Measurements from ENCODE around the gene CD300A. TPM values are rescaled to one million over a fixed set of nuclear protein-coding genes. Genes with fewer than 3 reads are reported as not detected.

The CD300A gene
- polyA plus RNA-seq, 1 donor (not counting 4 experiments of a cell fraction or from before 2014, with no cell fraction given): 0.07 TPM

GRCh38 chr17:74473294-74473693 is 6.9 kb downstream of the CD300A start:
- H4K20me1 ChIP-seq (ENCODE audit: control insufficient read depth, extremely low read depth, insufficient read depth, low read length): no peaks in the 10 kb centered on the region
- H3K9me3 ChIP-seq (ENCODE audit: control insufficient read depth, low read depth, low read length): no peaks in the 10 kb centered on the region
- no peak for FAIRE-seq
- H3K27ac ChIP-seq (ENCODE audit: control insufficient read depth, insufficient read depth, low read length): no peak overlapping the region
- H3K4me2 ChIP-seq (ENCODE audit: control insufficient read depth, extremely low read depth, insufficient read depth, low read depth, low read length): no peak overlapping the region
- H3K36me3 ChIP-seq (ENCODE audit: control insufficient read depth in 2 of 2, extremely low read depth in 1 of 2, insufficient read depth in 2 of 2, low read length in 2 of 2): no peaks in the 10 kb centered on the region
- dilution Hi-C loops (cut with MboI; ENCODE audit: extremely low pct_ligation_motif_present, low sequenced_read_pairs): no loop called here
- H3K4me1 ChIP-seq (ENCODE audit: control insufficient read depth, extremely low read depth, insufficient read depth, low read length): no peaks in the 10 kb centered on the region
- H3K4me3 ChIP-seq (ENCODE audit: control insufficient read depth in 2 of 3, extremely low read depth in 1 of 3, insufficient read depth in 2 of 3, low read depth in 1 of 3, low read length in 3 of 3): no peak overlapping the region
- no peak overlapping the region for H2AFZ ChIP-seq (ENCODE audit: control insufficient read depth, low read length)
- peaks cover 6% of the 10 kb centered on the region for H3K27me3 ChIP-seq (ENCODE audit: control insufficient read depth, extremely low read depth, insufficient read depth, low read length)
- H3K79me2 ChIP-seq (ENCODE audit: control insufficient read depth, insufficient read depth, low read length): no peaks in the 10 kb centered on the region
- TF ChIP-seq CTCF (optimal IDR thresholded peaks at IDR 0.05 in 1 of 3, IDR thresholded peaks at IDR 0.05 in 1 of 3, conservative IDR thresholded peaks at IDR 0.05 in 1 of 3; ENCODE audit: extremely low read depth in 1 of 3, insufficient read depth in 2 of 3, low read length in 3 of 3) (no peak), EZH2 (IDR thresholded peaks at IDR 0.05; ENCODE audit: low read length) (no peak)
- H3K9ac ChIP-seq (ENCODE audit: control insufficient read depth, extremely low read depth, insufficient read depth, low read length): no peak overlapping the region
- no peaks in the 10 kb centered on the region for H3K9me1 ChIP-seq (ENCODE audit: control insufficient read depth, extremely low read depth, insufficient read depth, low read length)
- DNase-seq (ENCODE audit: low read depth, low spot score): no peak

- Histone ChIP-seq H3K27ac (ENCODE audit: control insufficient read depth, insufficient read depth, low read length) (no peak overlapping the region), H3K36me3 (ENCODE audit: control insufficient read depth in 2 of 2, extremely low read depth in 1 of 2, insufficient read depth in 2 of 2, low read length in 2 of 2) (no peaks in the 10 kb centered on the region), H3K9ac (ENCODE audit: control insufficient read depth, extremely low read depth, insufficient read depth, low read length) (no peak overlapping the region), H3K4me3 (ENCODE audit: control insufficient read depth in 2 of 3, extremely low read depth in 1 of 3, insufficient read depth in 2 of 3, low read depth in 1 of 3, low read length in 3 of 3) (no peak overlapping the region), H3K27me3 (ENCODE audit: control insufficient read depth, extremely low read depth, insufficient read depth, low read length) (peaks cover 10% of the 10 kb centered on the region), H2AFZ (ENCODE audit: control insufficient read depth, low read length) (no peak overlapping the region), H3K9me1 (ENCODE audit: control insufficient read depth, extremely low read depth, insufficient read depth, low read length) (no peaks in the 10 kb centered on the region), H4K20me1 (ENCODE audit: control insufficient read depth, extremely low read depth, insufficient read depth, low read length) (no peaks in the 10 kb centered on the region), H3K9me3 (ENCODE audit: control insufficient read depth, low read depth, low read length) (no peaks in the 10 kb centered on the region), H3K79me2 (ENCODE audit: control insufficient read depth, insufficient read depth, low read length) (no peaks in the 10 kb centered on the region), H3K4me2 (ENCODE audit: control insufficient read depth, extremely low read depth, insufficient read depth, low read depth, low read length) (no peak overlapping the region), H3K4me1 (ENCODE audit: control insufficient read depth, extremely low read depth, insufficient read depth, low read length) (no peaks in the 10 kb centered on the region)
- DNase-seq (ENCODE audit: low read depth, low spot score) (no peak), FAIRE-seq (no peak)
- dilution Hi-C loops (cut with MboI; ENCODE audit: extremely low pct_ligation_motif_present, low sequenced_read_pairs): no loop called here
- TF ChIP-seq EZH2 (IDR thresholded peaks at IDR 0.05; ENCODE audit: low read length) (no peak), CTCF (optimal IDR thresholded peaks at IDR 0.05 in 1 of 3, IDR thresholded peaks at IDR 0.05 in 1 of 3, conservative IDR thresholded peaks at IDR 0.05 in 1 of 3; ENCODE audit: extremely low read depth in 1 of 3, insufficient read depth in 2 of 3, low read length in 3 of 3) (no peak)
Observed at GRCh38 chr17:74474043-74474792, 7.8 kb downstream of the CD300A start.
